ENCODE results near the gene KCTD19. TPM values are rescaled to one million over a fixed set of nuclear protein-coding genes. Genes with fewer than 3 reads are reported as not detected.
A peak's percentile ranks its signal among the peaks of the same experiment; 100 is the strongest.

KCTD19 gene
- total and polyA plus RNA-seq, 8 donors: 0.03 to 3.3 (median 2.2) TPM; not detected in 5

- Histone ChIP-seq H3K9me3 (no peaks in the 10 kb centered on the region), H3K4me1 (peaks cover 5 to 16% (median 11%) of the 10 kb centered on the region in 4 donors), H3K27ac (no peak overlapping the region), H3K27me3 (peaks cover 0 to 5% (median 0%) of the 10 kb centered on the region in 3 donors), H3K4me3 (no peak overlapping the region), H3K36me3 (no peaks in the 10 kb centered on the region)
- intact Hi-C loops (cut with DNase I; ENCODE audit: low total_unique reads): no loop called here
- no peak for DNase-seq
- WGBS, 5 donors: 79 to 93% (median 90%) methylated on average over 1 of the region's 1 CpG
- TF ChIP-seq EP300 (IDR thresholded peaks at IDR 0.05): no peak
- TF ChIP-seq POLR2AphosphoS5 (IDR thresholded peaks at IDR 0.05): no peak
- no peak for TF ChIP-seq POLR2A (IDR thresholded peaks at IDR 0.05)
Observed at GRCh38 chr16:67304020-67304419, 22.5 kb downstream of the KCTD19 start.

GRCh38 chr16:67302970-67303369, 23.6 kb downstream of the KCTD19 start:
- intact Hi-C loops (cut with DNase I; ENCODE audit: low total_unique reads): no loop called here
- H3K4me3 ChIP-seq: no peak overlapping the region
- H3K9me3 ChIP-seq: no peaks in the 10 kb centered on the region
- H3K4me1 ChIP-seq: peaks cover 5 to 16% (median 11%) of the 10 kb centered on the region in 4 donors
- no peaks in the 10 kb centered on the region for H3K36me3 ChIP-seq
- H3K27me3 ChIP-seq: peaks cover 0 to 11% (median 0%) of the 10 kb centered on the region in 3 donors
- no peak for TF ChIP-seq CTCF (IDR thresholded peaks at IDR 0.05)
- no peak for TF ChIP-seq EP300 (IDR thresholded peaks at IDR 0.05)
- TF ChIP-seq POLR2AphosphoS5 (IDR thresholded peaks at IDR 0.05): no peak
- TF ChIP-seq POLR2A (IDR thresholded peaks at IDR 0.05): no peak
- H3K27ac ChIP-seq: no peak overlapping the region
- no peak for DNase-seq
- WGBS, 5 donors: 81 to 90% (median 86%) methylated on average over 8 of the region's 8 CpGs

- Histone ChIP-seq H3K36me3 (no peaks in the 10 kb centered on the region), H3K4me3 (no peak overlapping the region), H3K9me3 (no peaks in the 10 kb centered on the region), H3K27ac (peak overlapping the region in 2 of 5 donors; percentile 27 to 46), H3K27me3 (peaks cover 0 to 11% (median 0%) of the 10 kb centered on the region in 3 donors), H3K4me1 (peaks cover 5 to 16% (median 11%) of the 10 kb centered on the region in 4 donors)
- DNase-seq: no peak
- intact Hi-C loops (cut with DNase I; ENCODE audit: low total_unique reads): no loop called here
- 34 to 70% (median 40%) methylated on average over 6 to 7 of the region's 7 CpGs for WGBS, 5 donors
- TF ChIP-seq POLR2A (IDR thresholded peaks at IDR 0.05) (no peak), CTCF (IDR thresholded peaks at IDR 0.05) (no peak), POLR2AphosphoS5 (IDR thresholded peaks at IDR 0.05) (no peak), EP300 (IDR thresholded peaks at IDR 0.05) (no peak)
Observed at GRCh38 chr16:67302076-67302475, 24.5 kb downstream of the KCTD19 start.

GRCh38 chr16:67301080-67301782, 25.3 kb downstream of the KCTD19 start:
- Histone ChIP-seq H3K4me3 (no peak overlapping the region), H3K36me3 (no peaks in the 10 kb centered on the region), H3K27me3 (peaks cover 0 to 11% (median 0%) of the 10 kb centered on the region in 3 donors), H3K27ac (peak overlapping the region in 2 of 5 donors; percentile 27 to 46), H3K9me3 (no peaks in the 10 kb centered on the region), H3K4me1 (peaks cover 8 to 16% (median 12%) of the 10 kb centered on the region in 4 donors)
- intact Hi-C loops (cut with DNase I; ENCODE audit: low total_unique reads): no loop called here
- DNase-seq: peak; percentile 58 to 67
- whole genome bisulfite sequencing, 5 donors: 63 to 73% (median 66%) methylated on average over 10 to 11 of the region's 11 CpGs
- TF ChIP-seq CTCF (IDR thresholded peaks at IDR 0.05) (no peak), EP300 (IDR thresholded peaks at IDR 0.05) (no peak), POLR2AphosphoS5 (IDR thresholded peaks at IDR 0.05) (no peak), POLR2A (IDR thresholded peaks at IDR 0.05) (no peak)

DNA sequence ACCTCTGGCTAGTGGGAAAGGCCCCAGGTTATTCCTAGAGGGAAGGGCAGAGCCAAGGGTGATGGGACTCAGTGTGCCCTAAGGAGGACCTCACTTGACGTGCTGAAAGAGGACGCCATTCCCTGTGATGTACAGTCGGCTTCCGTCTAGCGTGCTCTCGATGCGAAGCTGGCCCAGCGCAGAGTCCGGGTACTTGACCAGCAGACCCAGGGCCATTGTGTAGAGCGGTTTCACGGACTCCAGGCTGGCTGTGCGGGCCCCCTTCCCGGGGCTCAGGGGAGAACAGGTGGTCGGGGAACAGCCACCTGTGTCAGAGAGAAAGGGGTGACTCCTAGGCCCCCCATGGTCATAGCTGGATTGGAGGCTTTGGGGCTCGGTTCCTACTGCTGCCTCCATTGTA, 27.3 kb downstream of the KCTD19 start:
- H3K27ac ChIP-seq: no peak overlapping the region
- no peak for DNase-seq
- no peaks in the 10 kb centered on the region for H3K9me3 ChIP-seq
- no peak for TF ChIP-seq POLR2A (IDR thresholded peaks at IDR 0.05)
- TF ChIP-seq POLR2AphosphoS5 (IDR thresholded peaks at IDR 0.05): no peak
- no peak for TF ChIP-seq CTCF (IDR thresholded peaks at IDR 0.05)
- TF ChIP-seq EP300 (IDR thresholded peaks at IDR 0.05): no peak
- 89 to 96% (median 94%) methylated on average over 14 to 15 of the region's 15 CpGs for WGBS, 5 donors
- H3K4me1 ChIP-seq: peaks cover 8 to 16% (median 12%) of the 10 kb centered on the region in 4 donors
- H3K27me3 ChIP-seq: peaks cover 0 to 11% (median 0%) of the 10 kb centered on the region in 3 donors
- H3K36me3 ChIP-seq: no peaks in the 10 kb centered on the region
- no peak overlapping the region for H3K4me3 ChIP-seq
- intact Hi-C loops (cut with DNase I; ENCODE audit: low total_unique reads): no loop called here

Data from stomach (tissue), 9 donors.